H1 (cell line): ENCODE results near the gene TAF3.

Experiments
- ATF3 ChIP-seq: IDR thresholded peaks from 2 replicates; pipeline ENCODE4 v1.6.1; 2011; ENCODE audit warnings: low read depth, mild to moderate bottlenecking, low read length; ENCODE audit not compliant: insufficient read depth
- CTCF ChIP-seq, 3 experiments: IDR thresholded peaks; 1 replicate in 2 of 3; 2 replicates in 1 of 3; pipeline versions ENCODE4 v1.5.1 to v1.6.1; 2011; ENCODE audit warnings: low read length in 3 of 3, mild to moderate bottlenecking in 3 of 3, inconsistent platforms in 2 of 3, low read depth in 1 of 3, moderate library complexity in 1 of 3; ENCODE audit not compliant: insufficient read depth in 1 of 3; ENCODE audit errors: control extremely low read depth in 1 of 3
- JUN ChIP-seq: IDR thresholded peaks from 2 replicates; pipeline ENCODE4 v1.6.1; 2011; ENCODE audit warnings: low read depth, mild to moderate bottlenecking, improper control_type of control experiment, low read length

GRCh38 chr10:8037941-8038894 lies 219.9 kb downstream of the TAF3 start:
- TF ChIP-seq CTCF (IDR thresholded peaks at IDR 0.05; ENCODE audit: control extremely low read depth in 1 of 3, insufficient read depth in 1 of 3, low read depth in 1 of 3, low read length in 3 of 3) = no peak
- TF ChIP-seq ATF3 = no peak
- TF ChIP-seq JUN = no peak
